ENCODE measurements around the gene DOLPP1. TPM values are rescaled to one million over a fixed set of nuclear protein-coding genes. Genes with fewer than 3 reads are reported as not detected.

The DOLPP1 gene
- total and polyA plus RNA-seq, 2 of the 13 experiments (the other 11 are each of a cell fraction or from before 2014, with no cell fraction given) = 21.0 to 34.1 TPM

- TF ChIP-seq ZBTB40 (IDR thresholded peaks at IDR 0.05) (no peak), ZBTB40 (CRISPR knock-in tag; IDR thresholded peaks at IDR 0.05) (0 out of 2 replicates have a peak, but pooled peaks have one; percentile 14), FOXC1 (CRISPR knock-in tag; IDR thresholded peaks at IDR 0.05; ENCODE audit: borderline replicate concordance) (peak; percentile 60; the same call in 1 of the 2 replicates), ZNF549 (CRISPR knock-in tag; IDR thresholded peaks at IDR 0.05) (no peak; the same call in 1 of the 2 replicates), MED8 (CRISPR knock-in tag; IDR thresholded peaks at IDR 0.05; ENCODE audit: insufficient replicate concordance) (no peak), SALL2 (CRISPR knock-in tag; IDR thresholded peaks at IDR 0.05) (peak; percentile 57), ZNF567 (CRISPR knock-in tag; IDR thresholded peaks at IDR 0.05; ENCODE audit: borderline replicate concordance) (peak; percentile 72; the same call in 1 of the 2 replicates), ZNF83 (CRISPR knock-in tag; IDR thresholded peaks at IDR 0.05; ENCODE audit: borderline replicate concordance) (peak; percentile 22; the same call in 1 of the 2 replicates), DZIP1 (CRISPR knock-in tag; IDR thresholded peaks at IDR 0.05) (no peak)
- TF ChIP-seq, protein P1, sequence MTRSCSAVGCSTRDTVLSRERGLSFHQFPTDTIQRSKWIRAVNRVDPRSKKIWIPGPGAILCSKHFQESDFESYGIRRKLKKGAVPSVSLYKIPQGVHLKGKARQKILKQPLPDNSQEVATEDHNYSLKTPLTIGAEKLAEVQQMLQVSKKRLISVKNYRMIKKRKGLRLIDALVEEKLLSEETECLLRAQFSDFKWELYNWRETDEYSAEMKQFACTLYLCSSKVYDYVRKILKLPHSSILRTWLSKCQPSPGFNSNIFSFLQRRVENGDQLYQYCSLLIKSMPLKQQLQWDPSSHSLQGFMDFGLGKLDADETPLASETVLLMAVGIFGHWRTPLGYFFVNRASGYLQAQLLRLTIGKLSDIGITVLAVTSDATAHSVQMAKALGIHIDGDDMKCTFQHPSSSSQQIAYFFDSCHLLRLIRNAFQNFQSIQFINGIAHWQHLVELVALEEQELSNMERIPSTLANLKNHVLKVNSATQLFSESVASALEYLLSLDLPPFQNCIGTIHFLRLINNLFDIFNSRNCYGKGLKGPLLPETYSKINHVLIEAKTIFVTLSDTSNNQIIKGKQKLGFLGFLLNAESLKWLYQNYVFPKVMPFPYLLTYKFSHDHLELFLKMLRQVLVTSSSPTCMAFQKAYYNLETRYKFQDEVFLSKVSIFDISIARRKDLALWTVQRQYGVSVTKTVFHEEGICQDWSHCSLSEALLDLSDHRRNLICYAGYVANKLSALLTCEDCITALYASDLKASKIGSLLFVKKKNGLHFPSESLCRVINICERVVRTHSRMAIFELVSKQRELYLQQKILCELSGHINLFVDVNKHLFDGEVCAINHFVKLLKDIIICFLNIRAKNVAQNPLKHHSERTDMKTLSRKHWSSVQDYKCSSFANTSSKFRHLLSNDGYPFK (CRISPR knock-in tag; IDR thresholded peaks at IDR 0.05; ENCODE audit: borderline replicate concordance) = 0 out of 2 replicates have a peak, but pooled peaks have one; percentile 88
- TF ChIP-seq, protein P2, sequence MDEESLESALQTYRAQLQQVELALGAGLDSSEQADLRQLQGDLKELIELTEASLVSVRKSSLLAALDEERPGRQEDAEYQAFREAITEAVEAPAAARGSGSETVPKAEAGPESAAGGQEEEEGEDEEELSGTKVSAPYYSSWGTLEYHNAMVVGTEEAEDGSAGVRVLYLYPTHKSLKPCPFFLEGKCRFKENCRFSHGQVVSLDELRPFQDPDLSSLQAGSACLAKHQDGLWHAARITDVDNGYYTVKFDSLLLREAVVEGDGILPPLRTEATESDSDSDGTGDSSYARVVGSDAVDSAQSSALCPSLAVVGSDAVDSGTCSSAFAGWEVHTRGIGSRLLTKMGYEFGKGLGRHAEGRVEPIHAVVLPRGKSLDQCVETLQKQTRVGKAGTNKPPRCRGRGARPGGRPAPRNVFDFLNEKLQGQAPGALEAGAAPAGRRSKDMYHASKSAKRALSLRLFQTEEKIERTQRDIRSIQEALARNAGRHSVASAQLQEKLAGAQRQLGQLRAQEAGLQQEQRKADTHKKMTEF (CRISPR knock-in tag; IDR thresholded peaks at IDR 0.05) = peak; percentile 36; the same call in 1 of the 2 replicates
Observed at GRCh38 chr9:129110740-129111527, 30.0 kb downstream of the DOLPP1 start, which contains the start of the genes CRAT and PTPA (continued).

All from HepG2 (cell line).